ENCODE data around the gene TFPT. TPM values are rescaled to one million over a fixed set of nuclear protein-coding genes. Genes with fewer than 3 reads are reported as not detected.

The TFPT gene
- total and polyA plus RNA-seq, 2 donors (not counting 3 experiments of a cell fraction or from before 2014, with no cell fraction given) = 28.3 to 32.1 TPM

DNA sequence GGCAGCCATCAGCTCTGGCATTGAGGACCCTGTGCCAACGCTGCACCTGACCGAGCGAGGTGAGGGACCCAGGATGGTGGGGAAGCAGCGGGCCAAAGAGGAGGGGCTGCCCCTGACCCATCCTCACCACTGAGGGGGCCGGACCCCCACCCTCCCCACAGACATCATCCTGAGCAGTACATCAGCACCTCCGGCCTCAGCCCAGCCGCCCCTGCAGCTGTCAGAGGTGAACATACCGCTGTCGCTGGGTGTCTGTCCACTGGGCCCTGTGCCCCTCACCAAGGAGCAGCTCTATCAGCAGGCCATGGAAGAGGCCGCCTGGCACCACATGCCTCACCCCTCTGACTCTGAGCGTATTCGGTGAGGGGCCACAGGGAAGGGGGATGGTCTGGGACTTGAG is 36.8 kb upstream of the TFPT start:
- intact Hi-C loops (cut with micrococcal nuclease) (no loop called here), dilution Hi-C loops (cut with MboI; ENCODE audit: extremely low pct_ligation_motif_present, low sequenced_read_pairs) (no loop called here)
- ChIA-PET POLR2A (interaction anchor here (1.5 kb wide), 1 partner anchor 15 kb away, joined by 7 read pairs; the partner anchor contains the start of gene CNOT3), CTCF (no interaction called here)
- FAIRE-seq (no peak), DNase-seq (ENCODE audit: low read depth, low spot score) (no peak)
- Histone ChIP-seq H3K9me3 (replicated peaks; ENCODE audit: control insufficient read depth, insufficient read depth, low read length) (no peaks in the 10 kb centered on the region), H2AFZ (ENCODE audit: low read depth, low read length) (no peak overlapping the region), H3K9ac (replicated peaks; ENCODE audit: extremely low read depth, insufficient read depth, low read length) (no peak overlapping the region), H3K4me1 (ENCODE audit: control insufficient read depth, extremely low read depth, insufficient read depth, low read length) (no peaks in the 10 kb centered on the region), H3K9me1 (replicated peaks; ENCODE audit: control insufficient read depth, extremely low read depth, insufficient read depth, low read length) (no peaks in the 10 kb centered on the region), H3K27me3 (ENCODE audit: control insufficient read depth in 2 of 2, insufficient read depth in 2 of 2, low read length in 2 of 2) (no peaks in the 10 kb centered on the region), H3K4me2 (ENCODE audit: insufficient read depth, low read length) (no peak overlapping the region), H3K27ac (ENCODE audit: insufficient read depth, low read depth, low read length) (no peak overlapping the region), H3K4me3 (replicated peaks in 1 of 3; ENCODE audit: insufficient read depth in 1 of 3, low read depth in 1 of 3, low read length in 3 of 3) (no peak overlapping the region), H3K36me3 (ENCODE audit: control insufficient read depth in 2 of 2, extremely low read depth in 1 of 2, insufficient read depth in 2 of 2, low read length in 2 of 2) (peaks cover 15 to 70% of the 10 kb centered on the region in 2 experiments), H3K79me2 (ENCODE audit: control insufficient read depth, insufficient read depth, low read length) (no peaks in the 10 kb centered on the region), H4K20me1 (replicated peaks; ENCODE audit: control insufficient read depth, extremely low read depth, insufficient read depth, low read length) (no peaks in the 10 kb centered on the region)
- TF ChIP-seq POLR2AphosphoS5 (IDR thresholded peaks at IDR 0.05; ENCODE audit: insufficient read depth, low read depth, low read length) = no peak
- TF ChIP-seq, protein P1, sequence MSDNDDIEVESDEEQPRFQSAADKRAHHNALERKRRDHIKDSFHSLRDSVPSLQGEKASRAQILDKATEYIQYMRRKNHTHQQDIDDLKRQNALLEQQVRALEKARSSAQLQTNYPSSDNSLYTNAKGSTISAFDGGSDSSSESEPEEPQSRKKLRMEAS (IDR thresholded peaks at IDR 0.05; ENCODE audit: insufficient read depth, insufficient read length) = no peak
- TF ChIP-seq MYC (IDR thresholded peaks at IDR 0.05; ENCODE audit: low read depth, low read length) = no peak
- no peak for TF ChIP-seq POLR2A (IDR thresholded peaks at IDR 0.05; ENCODE audit: low read depth, low read length)
- no peak for TF ChIP-seq EZH2 (IDR thresholded peaks at IDR 0.05; ENCODE audit: borderline replicate concordance, low read depth, low read length, severe bottlenecking)
- TF ChIP-seq FOS (IDR thresholded peaks at IDR 0.05; ENCODE audit: borderline replicate concordance, insufficient read depth, low read length) = no peak
- TF ChIP-seq, protein P2, sequence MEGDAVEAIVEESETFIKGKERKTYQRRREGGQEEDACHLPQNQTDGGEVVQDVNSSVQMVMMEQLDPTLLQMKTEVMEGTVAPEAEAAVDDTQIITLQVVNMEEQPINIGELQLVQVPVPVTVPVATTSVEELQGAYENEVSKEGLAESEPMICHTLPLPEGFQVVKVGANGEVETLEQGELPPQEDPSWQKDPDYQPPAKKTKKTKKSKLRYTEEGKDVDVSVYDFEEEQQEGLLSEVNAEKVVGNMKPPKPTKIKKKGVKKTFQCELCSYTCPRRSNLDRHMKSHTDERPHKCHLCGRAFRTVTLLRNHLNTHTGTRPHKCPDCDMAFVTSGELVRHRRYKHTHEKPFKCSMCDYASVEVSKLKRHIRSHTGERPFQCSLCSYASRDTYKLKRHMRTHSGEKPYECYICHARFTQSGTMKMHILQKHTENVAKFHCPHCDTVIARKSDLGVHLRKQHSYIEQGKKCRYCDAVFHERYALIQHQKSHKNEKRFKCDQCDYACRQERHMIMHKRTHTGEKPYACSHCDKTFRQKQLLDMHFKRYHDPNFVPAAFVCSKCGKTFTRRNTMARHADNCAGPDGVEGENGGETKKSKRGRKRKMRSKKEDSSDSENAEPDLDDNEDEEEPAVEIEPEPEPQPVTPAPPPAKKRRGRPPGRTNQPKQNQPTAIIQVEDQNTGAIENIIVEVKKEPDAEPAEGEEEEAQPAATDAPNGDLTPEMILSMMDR (IDR thresholded peaks at IDR 0.05; ENCODE audit: extremely low read depth in 1 of 2, insufficient read depth in 1 of 2, low read depth in 1 of 2, low read length in 2 of 2) = no peak
- TF ChIP-seq JUN (IDR thresholded peaks at IDR 0.05; ENCODE audit: borderline replicate concordance, insufficient read depth, insufficient read length, low read depth) = no peak
- TF ChIP-seq GATA2 (IDR thresholded peaks at IDR 0.05; ENCODE audit: insufficient read depth, insufficient read length, low read depth, low read length) = no peak
- no TSS peak for BruUV-seq (replicated peaks)

Data from endothelial cell of umbilical vein (primary cell).